Stimulated activated CD8-positive, alpha-beta memory T cell treated with anti-CD3 and anti-CD28 coated beads, Interleukin-7, amount 100 ng/mL, for 4 hours (primary cell): ENCODE results near the gene KCNQ5.
"Not testable (repeated sequence)": the region's sequence is repeated elsewhere in the genome, so short reads cannot be mapped to it uniquely, and the experiment has no call there.

ENCODE experiments used
- DNase-seq, 2 donors: peaks; one replicate each; pipeline ENCODE4 v3.0.0-alpha.2; 2020; ENCODE audit warnings: low read depth in 2 of 2

KCNQ5 gene

GRCh38 chr6:72621291-72622093 lies at the start of gene KCNQ5:
Gene KCNQ5, plus strand, starts transcription at chr6:72622064.
- no peak for DNase-seq

GRCh38 chr6:72579865-72580264 lies 42.0 kb upstream of the KCNQ5 start:
- DNase-seq: no peak

GRCh38 chr6:72580281-72580940 lies 41.5 kb upstream of the KCNQ5 start:
- DNase-seq: no peak

- DNase-seq: not testable (repeated sequence)
Observed at GRCh38 chr6:72580950-72581349, 40.9 kb upstream of the KCNQ5 start.

GRCh38 chr6:72588155-72588554 lies 33.7 kb upstream of the KCNQ5 start:
- no peak for DNase-seq

- DNase-seq: no peak
Observed at GRCh38 chr6:72589096-72589495, 32.8 kb upstream of the KCNQ5 start.

- DNase-seq: no peak
Observed at GRCh38 chr6:72595812-72596211, 26.1 kb upstream of the KCNQ5 start.

GRCh38 chr6:72616406-72617015 lies 5.4 kb upstream of the KCNQ5 start:
- no peak for DNase-seq

GRCh38 chr6:72617721-72618120 lies 4.1 kb upstream of the KCNQ5 start:
- no peak for DNase-seq

GRCh38 chr6:72619883-72620696 lies 1.8 kb upstream of the KCNQ5 start:
- peak; percentile 74 to 75 for DNase-seq

GRCh38 chr6:72620871-72621290 lies 983 bp upstream of the KCNQ5 start:
- no peak for DNase-seq

- DNase-seq: peak; percentile 31 to 71
Observed at GRCh38 chr6:72622094-72622940, 453 bp downstream of the KCNQ5 start.

GRCh38 chr6:72623808-72624207 lies 1.9 kb downstream of the KCNQ5 start:
- no peak for DNase-seq

GRCh38 chr6:72624557-72625160 lies 2.8 kb downstream of the KCNQ5 start:
- DNase-seq: no peak

GRCh38 chr6:72626126-72626525 lies 4.3 kb downstream of the KCNQ5 start:
- no peak for DNase-seq

GRCh38 chr6:72627539-72627938 lies 5.7 kb downstream of the KCNQ5 start:
- no peak for DNase-seq

- DNase-seq: no peak
Observed at GRCh38 chr6:72631480-72631879, 9.6 kb downstream of the KCNQ5 start.

GRCh38 chr6:72635636-72636035 lies 13.8 kb downstream of the KCNQ5 start:
- DNase-seq: no peak

- DNase-seq: no peak
Observed at GRCh38 chr6:72636215-72636614, 14.4 kb downstream of the KCNQ5 start.

GRCh38 chr6:72636786-72637185 lies 14.9 kb downstream of the KCNQ5 start:
- DNase-seq: no peak
